HCT116 (cell line): ENCODE measurements around the gene FRK. TPM values are rescaled to one million over a fixed set of nuclear protein-coding genes. Genes with fewer than 3 reads are reported as not detected.

ENCODE experiments used
- ATAC-seq: fragments of 200-7000 bp; cut with Tn5 transposase; 2 replicates; pipeline ENCODE4 v1.9.1; 2020; ENCODE audit warnings: mild to moderate bottlenecking, moderate library complexity
- BruUV-seq: library from RNA; stranded (reverse); fragments of 400-500 nt; replicated peaks from 2 replicates; lab custom pipeline; 2021; lab: Mats Ljungman, UMichigan
- CTCF ChIA-PET: fragments of 300-600 bp; sonication (Branson Sonifier 250); formaldehyde crosslinking; loops from one replicate; lab custom pipeline; 2021; ENCODE audit warnings: antibody characterized with exemption; lab: Charles Lee
- POLR2A ChIA-PET: fragments of 300-600, 350-600 bp; sonication (Branson Sonifier 250); formaldehyde crosslinking; loops from one replicate; lab custom pipeline; 2021; ENCODE audit warnings: antibody characterized with exemption; lab: Charles Lee
- RAD21 ChIA-PET, 2 experiments: fragments of 300-600 bp; sonication (Branson Sonifier 250); formaldehyde crosslinking; loops; one replicate each; lab custom pipeline; 2023; ENCODE audit warnings: low total read pairs in 2 of 2; ENCODE audit not compliant: uncharacterized antibody in 2 of 2, unreplicated experiment in 2 of 2, low non-redundant PET in 1 of 2; lab: Charles Lee
- DNase-seq: peaks from one replicate; pipeline ENCODE4 v3.0.0-alpha.2; 2010; ENCODE audit warnings: low read depth, low spot score
- H2AFZ ChIP-seq: fragments of 200-600 bp; shearing (Covaris generic), sonication (generic); 2 replicates; pipeline ENCODE4 v1.6.1; 2017; ENCODE audit warnings: low read depth, mixed run types, mixed read lengths, antibody characterized with exemption, low read length; ENCODE audit not compliant: poor library complexity, severe bottlenecking
- H3K27ac ChIP-seq: 2 replicates; pipeline ENCODE4 v1.5.1; 2012; ENCODE audit warnings: low read depth, low read length
- H3K27me3 ChIP-seq: fragments of 200-600 bp; sonication (generic); 2 replicates; pipeline ENCODE4 v1.6.1; 2016; ENCODE audit warnings: mixed run types, low read length, mixed read lengths; ENCODE audit not compliant: insufficient read depth
- H3K36me3 ChIP-seq, 2 experiments: fragments of 200-500 bp in 1 of 2; fragments of 200-600 bp in 1 of 2; sonication (Bioruptor generic) in 1 of 2; sonication (generic) in 1 of 2; 2 replicates each; pipeline versions ENCODE4 v1.5.1 to v1.6.1; 2014 to 2016; ENCODE audit warnings: low read length in 2 of 2, inconsistent platforms in 1 of 2, mixed read lengths in 1 of 2, mixed run types in 1 of 2; ENCODE audit not compliant: insufficient read depth in 2 of 2, control insufficient read depth in 1 of 2
- H3K4me1 ChIP-seq, 2 experiments: fragments of 200-600 bp in 1 of 2; sonication (generic) in 1 of 2; 2 replicates each; pipeline versions ENCODE4 v1.5.1 to v1.6.1; 2012 to 2017; ENCODE audit warnings: low read length in 2 of 2, inconsistent platforms in 1 of 2, mild to moderate bottlenecking in 1 of 2, mixed read lengths in 1 of 2, mixed run types in 1 of 2, moderate library complexity in 1 of 2; ENCODE audit not compliant: insufficient read depth in 2 of 2, control insufficient read depth in 1 of 2
- H3K4me2 ChIP-seq: fragments of 200-600 bp; sonication (generic); 2 replicates; pipeline ENCODE4 v1.6.1; 2017; ENCODE audit warnings: mixed run types, low read length, mixed read lengths
- H3K4me3 ChIP-seq, 2 experiments: fragments of 200-600 bp in 1 of 2; sonication (generic) in 1 of 2; replicated peaks in 1 of 2; 2 replicates each; pipeline ENCODE4 v1.5.1; 2011 to 2016; ENCODE audit warnings: low read length in 2 of 2, control low read depth in 1 of 2, low read depth in 1 of 2, mild to moderate bottlenecking in 1 of 2, mixed read lengths in 1 of 2, mixed run types in 1 of 2
- H3K79me2 ChIP-seq: fragments of 200-600 bp; sonication (generic); 2 replicates; pipeline ENCODE4 v1.6.1; 2017; ENCODE audit warnings: mild to moderate bottlenecking, mixed run types, low read length, moderate library complexity, mixed read lengths; ENCODE audit not compliant: insufficient read depth
- H3K9ac ChIP-seq: fragments of 200-600 bp; sonication (generic); 2 replicates; pipeline ENCODE4 v1.6.1; 2016; ENCODE audit warnings: low read length, mixed read lengths
- H3K9me2 ChIP-seq: fragments of 200-600 bp; sonication (generic), shearing (Covaris generic); 2 replicates; pipeline ENCODE4 v1.6.1; 2017; ENCODE audit warnings: mixed run types, mild to moderate bottlenecking, moderate library complexity; ENCODE audit not compliant: insufficient read depth
- H3K9me3 ChIP-seq, 2 experiments: fragments of 200-500 bp in 1 of 2; fragments of 200-600 bp in 1 of 2; sonication (Bioruptor generic) in 1 of 2; sonication (generic) in 1 of 2; 2 replicates each; pipeline ENCODE4 v1.6.1; 2014 to 2017; ENCODE audit warnings: low read length in 2 of 2, mixed read lengths in 2 of 2, inconsistent platforms in 1 of 2, low read depth in 1 of 2, mild to moderate bottlenecking in 1 of 2, mixed run types in 1 of 2, moderate library complexity in 1 of 2; ENCODE audit not compliant: control insufficient read depth in 1 of 2, insufficient read depth in 1 of 2
- H4K20me1 ChIP-seq: fragments of 200-600 bp; sonication (generic), shearing (Covaris generic); 2 replicates; pipeline ENCODE4 v1.6.1; 2017; ENCODE audit warnings: mixed run types, mild to moderate bottlenecking, moderate library complexity; ENCODE audit not compliant: insufficient read depth
- ATF3 ChIP-seq: IDR thresholded peaks from 2 replicates; pipeline ENCODE4 v1.6.1; 2012
- CBX3 ChIP-seq: IDR thresholded peaks from 2 replicates; pipeline ENCODE4 v1.6.1; 2012; ENCODE audit warnings: low read depth
- CEBPB ChIP-seq: IDR thresholded peaks from 2 replicates; pipeline ENCODE4 v1.6.1; 2012; ENCODE audit warnings: low read depth
- EGR1 ChIP-seq: IDR thresholded peaks from 2 replicates; pipeline ENCODE4 v1.6.1; 2012; ENCODE audit warnings: low read depth
- ELF1 ChIP-seq: IDR thresholded peaks from 2 replicates; pipeline ENCODE4 v1.6.1; 2012; ENCODE audit warnings: low read depth, borderline replicate concordance
- EZH2 ChIP-seq: fragments of 200-600 bp; sonication (generic); IDR thresholded peaks from 2 replicates; pipeline ENCODE4 v1.6.1; 2017; ENCODE audit warnings: antibody characterized with exemption, mixed run types
- EZH2phosphoT487 ChIP-seq: fragments of 200-600 bp; IDR thresholded peaks from 2 replicates; pipeline ENCODE4 v1.6.1; 2018; ENCODE audit warnings: antibody characterized with exemption, borderline replicate concordance
- JUND ChIP-seq: IDR thresholded peaks from 2 replicates; pipeline ENCODE4 v1.6.1; 2012
- POLR2A ChIP-seq: IDR thresholded peaks from 2 replicates; pipeline ENCODE4 v1.7.0; 2011; ENCODE audit warnings: borderline replicate concordance; ENCODE audit not compliant: insufficient read depth, insufficient read length; ENCODE audit errors: extremely low read depth
- POLR2AphosphoS5 ChIP-seq: IDR thresholded peaks from 2 replicates; pipeline ENCODE4 v1.6.1; 2011; ENCODE audit warnings: mild to moderate bottlenecking, low read depth, low read length, moderate library complexity
- RAD21 ChIP-seq: IDR thresholded peaks from 2 replicates; pipeline ENCODE4 v1.6.1; 2012; ENCODE audit warnings: low read depth, mild to moderate bottlenecking
- SIN3A ChIP-seq: IDR thresholded peaks from 2 replicates; pipeline ENCODE4 v1.6.1; 2012; ENCODE audit warnings: low read depth
- SRF ChIP-seq: IDR thresholded peaks from 2 replicates; pipeline ENCODE4 v1.6.1; 2012; ENCODE audit warnings: low read depth
- TCF7L2 ChIP-seq: IDR thresholded peaks from 2 replicates; pipeline ENCODE4 v1.7.0; 2011; ENCODE audit warnings: borderline replicate concordance, inconsistent platforms; ENCODE audit not compliant: insufficient read depth, insufficient read length; ENCODE audit errors: extremely low read depth
- ZBTB33 ChIP-seq: IDR thresholded peaks from 2 replicates; pipeline ENCODE4 v1.6.1; 2011; ENCODE audit warnings: mild to moderate bottlenecking, low read length, moderate library complexity; ENCODE audit not compliant: insufficient replicate concordance; ENCODE audit errors: extremely low read depth
- ZFX ChIP-seq: fragments of 450-650 bp; IDR thresholded peaks from 2 replicates; pipeline ENCODE4 v1.6.1; 2017
- ZNF274 ChIP-seq: fragments of 200-500 bp; sonication (Bioruptor generic); IDR thresholded peaks from 2 replicates; pipeline ENCODE4 v1.6.1; 2014; ENCODE audit warnings: mild to moderate bottlenecking, low read depth, low read length, inconsistent platforms
- intact Hi-C: fragments of 100-400 bp; cut with micrococcal nuclease; formaldehyde crosslinking; loops from 2 replicates; pipeline ENCODE4 v1.10.0; 2022
- total RNA-seq: library from RNA; stranded (reverse); gene quantifications from one replicate; pipeline ENCODE4 v1.2.1, GENCODE V29; 2021; ENCODE audit not compliant: unreplicated experiment
- TF ChIP-seq, protein P1 (sequence below): IDR thresholded peaks from 2 replicates; pipeline ENCODE4 v1.6.1; 2012
- TF ChIP-seq, protein P2 (sequence below): IDR thresholded peaks from 2 replicates; pipeline ENCODE4 v1.6.1; 2012; ENCODE audit warnings: low read depth

FRK gene
- total RNA-seq, 1 experiment from 2014 or later = 3.7 TPM

DNA sequence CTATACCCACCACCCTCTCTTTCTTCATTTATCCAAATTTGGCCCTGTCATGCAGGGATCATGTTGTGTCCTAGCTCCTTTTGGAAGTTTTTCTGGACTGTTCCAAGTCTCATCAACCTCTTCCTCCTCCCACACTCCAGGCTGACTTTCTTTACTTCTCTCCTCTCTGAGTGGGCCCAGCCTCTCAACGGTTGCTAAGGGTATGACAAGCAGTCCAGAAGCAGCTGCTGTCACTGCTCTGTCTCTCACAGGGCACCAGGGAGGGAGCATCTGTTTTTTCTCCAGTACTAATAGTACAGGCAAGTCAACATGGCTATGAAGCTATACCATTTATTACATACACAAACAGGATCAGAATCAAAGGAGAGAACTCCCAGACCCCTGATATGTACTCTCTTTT is 48.1 kb upstream of the FRK start (continued):
- TF ChIP-seq JUND (no peak), RAD21 (no peak), ATF3 (no peak), ZFX (no peak), CEBPB (no peak)

GRCh38 chr6:116106146-116106545 is 45.5 kb upstream of the FRK start:
- ChIA-PET CTCF (no interaction called here), POLR2A (no interaction called here), RAD21 (no interaction called here)
- Histone ChIP-seq H3K9me2 (no peaks in the 10 kb centered on the region), H4K20me1 (no peaks in the 10 kb centered on the region), H3K4me3 (no peak overlapping the region), H3K4me1 (peaks cover 6 to 12% of the 10 kb centered on the region in 2 experiments; a peak in 3 of 4 replicates), H3K4me2 (no peak overlapping the region), H3K9me3 (no peaks in the 10 kb centered on the region), H3K27ac (no peak overlapping the region), H3K36me3 (peaks cover 6 to 7% of the 10 kb centered on the region in 2 experiments; a peak in 3 of 4 replicates), H2AFZ (no peak overlapping the region), H3K79me2 (peaks cover 21% of the 10 kb centered on the region), H3K27me3 (no peaks in the 10 kb centered on the region), H3K9ac (no peak overlapping the region)
- intact Hi-C loops = no loop called here
- no peak for DNase-seq
- ATAC-seq = no peak
- TF ChIP-seq RAD21 (no peak), ATF3 (no peak), ZBTB33 (no peak), ZNF274 (no peak), CBX3 (no peak), POLR2A (no peak), EGR1 (no peak), ZFX (no peak), SIN3A (no peak), EZH2 (no peak), POLR2AphosphoS5 (no peak), TCF7L2 (no peak), EZH2phosphoT487 (no peak), ELF1 (no peak), SRF (no peak)
- TF ChIP-seq, protein P1, sequence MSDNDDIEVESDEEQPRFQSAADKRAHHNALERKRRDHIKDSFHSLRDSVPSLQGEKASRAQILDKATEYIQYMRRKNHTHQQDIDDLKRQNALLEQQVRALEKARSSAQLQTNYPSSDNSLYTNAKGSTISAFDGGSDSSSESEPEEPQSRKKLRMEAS = no peak
- TF ChIP-seq, protein P2, sequence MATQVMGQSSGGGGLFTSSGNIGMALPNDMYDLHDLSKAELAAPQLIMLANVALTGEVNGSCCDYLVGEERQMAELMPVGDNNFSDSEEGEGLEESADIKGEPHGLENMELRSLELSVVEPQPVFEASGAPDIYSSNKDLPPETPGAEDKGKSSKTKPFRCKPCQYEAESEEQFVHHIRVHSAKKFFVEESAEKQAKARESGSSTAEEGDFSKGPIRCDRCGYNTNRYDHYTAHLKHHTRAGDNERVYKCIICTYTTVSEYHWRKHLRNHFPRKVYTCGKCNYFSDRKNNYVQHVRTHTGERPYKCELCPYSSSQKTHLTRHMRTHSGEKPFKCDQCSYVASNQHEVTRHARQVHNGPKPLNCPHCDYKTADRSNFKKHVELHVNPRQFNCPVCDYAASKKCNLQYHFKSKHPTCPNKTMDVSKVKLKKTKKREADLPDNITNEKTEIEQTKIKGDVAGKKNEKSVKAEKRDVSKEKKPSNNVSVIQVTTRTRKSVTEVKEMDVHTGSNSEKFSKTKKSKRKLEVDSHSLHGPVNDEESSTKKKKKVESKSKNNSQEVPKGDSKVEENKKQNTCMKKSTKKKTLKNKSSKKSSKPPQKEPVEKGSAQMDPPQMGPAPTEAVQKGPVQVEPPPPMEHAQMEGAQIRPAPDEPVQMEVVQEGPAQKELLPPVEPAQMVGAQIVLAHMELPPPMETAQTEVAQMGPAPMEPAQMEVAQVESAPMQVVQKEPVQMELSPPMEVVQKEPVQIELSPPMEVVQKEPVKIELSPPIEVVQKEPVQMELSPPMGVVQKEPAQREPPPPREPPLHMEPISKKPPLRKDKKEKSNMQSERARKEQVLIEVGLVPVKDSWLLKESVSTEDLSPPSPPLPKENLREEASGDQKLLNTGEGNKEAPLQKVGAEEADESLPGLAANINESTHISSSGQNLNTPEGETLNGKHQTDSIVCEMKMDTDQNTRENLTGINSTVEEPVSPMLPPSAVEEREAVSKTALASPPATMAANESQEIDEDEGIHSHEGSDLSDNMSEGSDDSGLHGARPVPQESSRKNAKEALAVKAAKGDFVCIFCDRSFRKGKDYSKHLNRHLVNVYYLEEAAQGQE = no peak
- BruUV-seq = no TSS peak
